ENCODE data around the gene FCGR2B. TPM values are rescaled to one million over a fixed set of nuclear protein-coding genes. Genes with fewer than 3 reads are reported as not detected.

FCGR2B gene
- total RNA-seq, 1 experiment from 2014 or later, result not detected

GRCh38 chr1:161725908-161726472 lies 63.0 kb downstream of the FCGR2B start:
- Histone ChIP-seq H2BK12ac (ENCODE audit: insufficient read length, low read depth, low read length) (no peak overlapping the region), H4K5ac (ENCODE audit: insufficient read length, low read depth, low read length) (no peak overlapping the region), H3K4me2 (ENCODE audit: insufficient read depth, insufficient read length, low read length) (peak overlapping the region; percentile 98), H2AK5ac (ENCODE audit: insufficient read length, low read length) (no peak overlapping the region), H4K8ac (replicated peaks; ENCODE audit: insufficient read length, low read depth, low read length) (no peak overlapping the region), H3K27ac (ENCODE audit: insufficient read length, low read depth, low read length) (no peak overlapping the region), H3K79me2 (ENCODE audit: insufficient read depth, low read length) (no peaks in the 10 kb centered on the region), H3K18ac (ENCODE audit: insufficient read length, low read depth, low read length) (no peak overlapping the region), H3K9me3 (ENCODE audit: control insufficient read depth, low read depth, low read length) (no peaks in the 10 kb centered on the region), H3K79me1 (ENCODE audit: insufficient read depth, low read depth, low read length, poor library complexity, severe bottlenecking) (no peaks in the 10 kb centered on the region), H3K4ac (ENCODE audit: low read depth, low read length) (no peak overlapping the region), H3K56ac (ENCODE audit: insufficient read length, low read depth, low read length) (no peak overlapping the region), H3K23me2 (ENCODE audit: insufficient read length, low read depth, low read length, poor library complexity, severe bottlenecking) (peaks cover 9% of the 10 kb centered on the region), H2BK5ac (ENCODE audit: insufficient read length, low read length) (no peak overlapping the region), H3K9ac (ENCODE audit: extremely low read depth, insufficient read length, low read length) (peak overlapping the region; percentile 31), H4K91ac (ENCODE audit: insufficient read length, low read depth, low read length) (no peak overlapping the region), H2BK120ac (ENCODE audit: low read depth, low read length, poor library complexity, severe bottlenecking) (no peak overlapping the region), H3K27me3 (ENCODE audit: insufficient read depth, low read length) (peaks cover 14% of the 10 kb centered on the region; the same call in 1 of the 2 replicates), H3K4me1 (ENCODE audit: insufficient read depth, low read length) (no peaks in the 10 kb centered on the region; the same call in 1 of the 2 replicates), H3K14ac (ENCODE audit: insufficient read depth, low read length) (0 out of 2 replicates have a peak overlapping the region, but pooled peaks have one; percentile 27), H2BK20ac (ENCODE audit: low read depth, low read length, poor library complexity, severe bottlenecking) (no peak overlapping the region), H2AFZ (ENCODE audit: low read length) (no peak overlapping the region), H3K23ac (ENCODE audit: insufficient read length, low read depth, low read length) (no peak overlapping the region), H3T11ph (ENCODE audit: low read length) (no peak overlapping the region), H4K20me1 (ENCODE audit: control insufficient read depth, insufficient read depth, insufficient read length) (no peaks in the 10 kb centered on the region), H2BK15ac (ENCODE audit: low read depth, low read length) (no peak overlapping the region)
- Mint-ChIP-seq H3K4me1 (peaks cover 12 to 21% of the 10 kb centered on the region in 2 experiments), H3K27ac (peak overlapping the region in 1 of 3 experiments; percentile 23; a peak in 1 of 7 replicates), H3K9me3 (no peaks in the 10 kb centered on the region; a peak in 1 of 5 replicates), H3K4me3 (peak overlapping the region; percentile 78 to 92), H3K36me3 (ENCODE audit: insufficient read depth in 1 of 3, low read depth in 3 of 3) (peaks cover 0 to 2% (median 0%) of the 10 kb centered on the region in 3 experiments; a peak in 2 of 7 replicates), H3K27me3 (ENCODE audit: low read depth) (peaks cover 78% of the 10 kb centered on the region)
- TF ChIP-seq, protein P1, sequence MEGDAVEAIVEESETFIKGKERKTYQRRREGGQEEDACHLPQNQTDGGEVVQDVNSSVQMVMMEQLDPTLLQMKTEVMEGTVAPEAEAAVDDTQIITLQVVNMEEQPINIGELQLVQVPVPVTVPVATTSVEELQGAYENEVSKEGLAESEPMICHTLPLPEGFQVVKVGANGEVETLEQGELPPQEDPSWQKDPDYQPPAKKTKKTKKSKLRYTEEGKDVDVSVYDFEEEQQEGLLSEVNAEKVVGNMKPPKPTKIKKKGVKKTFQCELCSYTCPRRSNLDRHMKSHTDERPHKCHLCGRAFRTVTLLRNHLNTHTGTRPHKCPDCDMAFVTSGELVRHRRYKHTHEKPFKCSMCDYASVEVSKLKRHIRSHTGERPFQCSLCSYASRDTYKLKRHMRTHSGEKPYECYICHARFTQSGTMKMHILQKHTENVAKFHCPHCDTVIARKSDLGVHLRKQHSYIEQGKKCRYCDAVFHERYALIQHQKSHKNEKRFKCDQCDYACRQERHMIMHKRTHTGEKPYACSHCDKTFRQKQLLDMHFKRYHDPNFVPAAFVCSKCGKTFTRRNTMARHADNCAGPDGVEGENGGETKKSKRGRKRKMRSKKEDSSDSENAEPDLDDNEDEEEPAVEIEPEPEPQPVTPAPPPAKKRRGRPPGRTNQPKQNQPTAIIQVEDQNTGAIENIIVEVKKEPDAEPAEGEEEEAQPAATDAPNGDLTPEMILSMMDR (conservative IDR thresholded peaks at IDR 0.05), result peak; percentile 55; the same call in 2 of the 3 replicates
- WGBS (ENCODE audit: extremely low coverage, insufficient read length, low lambda C conversion rate), result no CpG with 5 or more reads among the region's 34 CpGs
- peak; percentile 64 for DNase-seq

Data from H9 (cell line).